Urinary bladder (tissue), 4 donors: ENCODE measurements around the gene SEMA4A. TPM values are rescaled to one million over a fixed set of nuclear protein-coding genes. Genes with fewer than 3 reads are reported as not detected.
A peak's percentile ranks its signal among the peaks of the same experiment; 100 is the strongest.

Experiments
- DNase-seq: peaks from one replicate; pipeline ENCODE4 v3.0.0-alpha.2; 2015; ENCODE audit errors: extremely low spot score
- H3K27ac ChIP-seq: one replicate; pipeline ENCODE4 v1.5.1; 2013; ENCODE audit warnings: low read depth, mild to moderate bottlenecking, moderate library complexity
- H3K36me3 ChIP-seq: one replicate; pipeline ENCODE4 v1.6.1; 2013; ENCODE audit warnings: mild to moderate bottlenecking, moderate library complexity; ENCODE audit not compliant: insufficient read depth
- H3K4me1 ChIP-seq: one replicate; pipeline ENCODE4 v1.6.1; 2013; ENCODE audit warnings: mild to moderate bottlenecking, moderate library complexity; ENCODE audit not compliant: insufficient read depth
- H3K4me3 ChIP-seq: one replicate; pipeline ENCODE4 v1.5.1; 2013; ENCODE audit warnings: low read depth, low read length
- WGBS: extraction: QIAGEN DNeasy Blood & Tissue Kit; methylation state at CpG from one replicate; pipeline ENCODE4 v1.1.7; 2013; 5-methylcytosine and 5-hydroxymethylcytosine counted together
- polyA plus RNA-seq: library from polyadenylated mRNA; stranded (reverse); fragments of 200-250 nt; gene quantifications from one replicate; pipeline ENCODE4 v1.2.3, GENCODE V29; 2013
- total RNA-seq: library from RNA; depleted of rRNA; stranded (reverse); fragments of >200 nt; gene quantifications from one replicate; pipeline ENCODE4 v1.2.3, GENCODE V29; 2014
- donor health status: healthy with polysubstance abuse.
- donor health status: healthy.

Gene SEMA4A
- total and polyA plus RNA-seq, 2 donors, result 7.0 to 7.3 TPM

DNA sequence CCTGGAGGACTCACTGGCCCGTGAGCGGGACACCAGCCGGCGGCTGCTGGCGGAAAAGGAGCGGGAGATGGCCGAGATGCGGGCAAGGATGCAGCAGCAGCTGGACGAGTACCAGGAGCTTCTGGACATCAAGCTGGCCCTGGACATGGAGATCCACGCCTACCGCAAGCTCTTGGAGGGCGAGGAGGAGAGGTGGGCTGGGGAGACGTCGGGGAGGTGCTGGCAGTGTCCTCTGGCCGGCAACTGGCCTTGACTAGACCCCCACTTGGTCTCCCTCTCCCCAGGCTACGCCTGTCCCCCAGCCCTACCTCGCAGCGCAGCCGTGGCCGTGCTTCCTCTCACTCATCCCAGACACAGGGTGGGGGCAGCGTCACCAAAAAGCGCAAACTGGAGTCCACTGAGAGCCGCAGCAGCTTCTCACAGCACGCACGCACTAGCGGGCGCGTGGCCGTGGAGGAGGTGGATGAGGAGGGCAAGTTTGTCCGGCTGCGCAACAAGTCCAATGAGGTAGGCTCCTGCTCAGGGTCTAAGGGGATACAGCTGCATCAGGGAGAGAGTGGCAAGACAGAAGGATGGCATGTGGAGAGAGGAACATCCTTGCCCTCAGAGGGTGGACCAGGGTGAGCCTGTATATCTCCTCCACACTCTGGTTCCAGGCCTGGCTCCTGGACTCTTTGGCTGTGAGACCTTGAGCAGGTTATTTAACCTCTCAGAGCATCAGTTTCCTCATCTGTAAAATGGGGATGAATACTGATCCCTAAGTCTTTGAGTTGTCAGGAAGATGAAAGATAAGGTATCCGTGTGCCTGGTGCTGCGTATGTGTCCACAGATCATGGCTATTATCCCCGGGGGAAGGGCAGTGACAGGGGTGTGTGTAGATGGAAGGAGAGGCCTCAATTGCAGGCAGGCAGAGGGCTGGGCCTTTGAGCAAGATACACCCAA lies 17.2 kb upstream of the SEMA4A start:
- no peak overlapping the region for H3K4me3 ChIP-seq
- H3K4me1 ChIP-seq, result no peaks in the 10 kb centered on the region
- peaks cover 17% of the 10 kb centered on the region for H3K36me3 ChIP-seq
- 89% methylated on average over 34 of the region's 34 CpGs for WGBS
- H3K27ac ChIP-seq, result no peak overlapping the region
- DNase-seq, result no peak

DNA sequence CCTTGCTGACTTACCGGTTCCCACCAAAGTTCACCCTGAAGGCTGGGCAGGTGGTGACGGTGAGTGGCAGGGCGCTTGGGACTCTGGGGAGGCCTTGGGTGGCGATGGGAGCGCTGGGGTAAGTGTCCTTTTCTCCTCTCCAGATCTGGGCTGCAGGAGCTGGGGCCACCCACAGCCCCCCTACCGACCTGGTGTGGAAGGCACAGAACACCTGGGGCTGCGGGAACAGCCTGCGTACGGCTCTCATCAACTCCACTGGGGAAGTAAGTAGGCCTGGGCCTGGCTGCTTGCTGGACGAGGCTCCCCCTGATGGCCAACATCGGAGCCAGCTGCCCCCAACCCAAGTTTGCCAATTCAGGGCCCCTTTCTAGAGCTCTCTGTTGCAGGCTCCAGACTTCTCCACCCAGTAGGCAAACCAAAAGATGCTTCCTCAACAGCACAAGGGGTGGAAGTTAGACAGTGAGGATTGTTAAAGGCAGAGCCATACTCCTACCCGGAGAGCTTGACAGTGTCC lies 16.4 kb upstream of the SEMA4A start:
- Histone ChIP-seq H3K36me3 (peaks cover 17% of the 10 kb centered on the region), H3K4me3 (no peak overlapping the region), H3K4me1 (no peaks in the 10 kb centered on the region), H3K27ac (no peak overlapping the region)
- DNase-seq, result no peak
- WGBS, result 71% methylated on average over 12 of the region's 12 CpGs

DNA sequence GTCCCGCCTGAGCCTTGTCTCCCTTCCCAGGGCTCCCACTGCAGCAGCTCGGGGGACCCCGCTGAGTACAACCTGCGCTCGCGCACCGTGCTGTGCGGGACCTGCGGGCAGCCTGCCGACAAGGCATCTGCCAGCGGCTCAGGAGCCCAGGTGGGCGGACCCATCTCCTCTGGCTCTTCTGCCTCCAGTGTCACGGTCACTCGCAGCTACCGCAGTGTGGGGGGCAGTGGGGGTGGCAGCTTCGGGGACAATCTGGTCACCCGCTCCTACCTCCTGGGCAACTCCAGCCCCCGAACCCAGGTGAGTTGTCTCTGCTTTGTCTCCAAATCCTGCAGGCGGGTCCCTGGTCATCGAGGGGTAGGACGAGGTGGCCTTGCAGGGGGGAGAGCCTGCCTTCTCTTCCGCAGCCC lies 14.9 kb upstream of the SEMA4A start:
- no peak overlapping the region for H3K27ac ChIP-seq
- H3K4me1 ChIP-seq, result no peaks in the 10 kb centered on the region

DNA sequence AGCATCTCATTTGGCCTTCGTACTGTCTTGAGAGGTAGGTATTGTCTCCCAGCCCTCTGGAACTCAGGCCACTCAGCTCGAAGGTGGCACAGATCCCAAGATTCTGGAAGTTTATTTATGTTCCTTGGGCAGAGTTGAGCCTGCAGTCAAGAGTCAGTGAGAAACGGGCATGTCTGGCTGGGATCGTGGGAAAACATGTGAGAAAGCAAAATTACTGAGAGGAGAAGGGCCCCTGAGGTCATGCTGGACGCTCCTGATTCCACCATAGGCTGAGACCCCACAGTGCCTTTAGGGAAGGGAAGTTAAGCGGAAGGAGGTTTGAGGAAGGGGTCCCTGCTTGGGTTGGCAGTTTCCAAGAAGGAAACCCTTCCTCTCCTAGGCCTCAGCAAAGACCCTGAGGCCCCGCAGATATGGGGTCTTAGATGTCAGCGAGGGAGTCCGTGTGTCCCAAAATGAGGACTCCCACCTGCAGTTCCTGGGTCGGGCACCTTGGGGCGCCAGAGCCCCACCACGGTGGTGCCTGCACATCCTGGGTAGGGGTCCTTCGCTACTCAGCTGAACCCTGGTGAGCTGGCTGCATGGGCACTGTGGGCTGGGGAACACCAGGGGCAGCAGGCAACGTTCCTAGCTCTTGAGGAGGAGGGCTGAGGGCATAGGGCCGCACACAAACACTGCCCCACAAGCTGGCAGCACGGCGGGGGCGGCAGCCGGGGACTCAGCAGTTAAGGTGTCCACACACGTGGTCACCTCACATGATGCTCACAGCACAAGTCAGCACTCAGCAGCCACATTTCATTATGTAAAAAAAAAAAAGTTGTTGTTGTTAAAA lies 12.3 kb upstream of the SEMA4A start:
- 37% methylated on average over 20 of the region's 20 CpGs for WGBS
- Histone ChIP-seq H3K36me3 (peaks cover 9% of the 10 kb centered on the region), H3K4me1 (no peaks in the 10 kb centered on the region), H3K4me3 (no peak overlapping the region), H3K27ac (no peak overlapping the region)
- no peak for DNase-seq

More for the DNA sequence above, 14.9 kb upstream of the SEMA4A start:
- Histone ChIP-seq H3K36me3 (peaks cover 17% of the 10 kb centered on the region), H3K4me3 (no peak overlapping the region)
- no peak for DNase-seq
- WGBS, result 89% methylated on average over 22 of the region's 22 CpGs

DNA sequence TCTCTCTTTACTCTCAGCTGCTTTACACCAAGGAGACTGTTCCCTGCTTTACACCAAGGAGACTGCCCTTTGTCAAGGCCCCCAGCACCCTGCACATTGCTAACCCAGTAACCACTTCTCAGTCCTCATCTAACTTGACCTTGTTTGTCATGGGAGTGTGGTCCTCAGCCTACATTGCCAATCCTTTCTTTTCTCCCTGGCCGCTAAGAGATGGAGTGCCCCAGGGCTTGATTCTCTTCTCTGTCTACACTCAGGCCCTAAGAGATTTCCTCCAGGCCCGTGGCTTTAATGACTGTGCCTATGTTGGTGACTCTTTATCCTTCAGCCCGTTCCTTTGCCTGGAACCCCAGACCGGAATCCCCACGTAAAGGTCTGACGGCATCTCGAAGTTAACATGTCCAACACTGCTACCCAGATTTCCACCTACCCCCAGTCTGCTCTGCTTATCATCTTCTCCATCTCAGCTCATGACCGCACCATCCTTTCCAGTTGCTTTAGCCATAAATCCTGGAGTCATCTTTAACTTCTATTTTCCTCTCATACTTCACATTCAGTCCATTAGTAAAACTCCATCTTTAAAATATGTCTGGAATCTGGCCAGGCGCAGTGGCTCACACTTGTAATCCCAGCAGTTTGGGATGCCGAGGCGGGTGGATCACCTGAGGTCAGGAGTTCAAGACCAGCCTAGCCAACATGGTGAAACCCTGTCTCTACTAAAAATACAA lies 9.5 kb upstream of the SEMA4A start:
- WGBS, result 35% methylated on average over 11 of the region's 11 CpGs
- H3K4me1 ChIP-seq, result no peaks in the 10 kb centered on the region
- no peak for DNase-seq
- no peaks in the 10 kb centered on the region for H3K36me3 ChIP-seq
- H3K4me3 ChIP-seq, result no peak overlapping the region
- H3K27ac ChIP-seq, result no peak overlapping the region

DNA sequence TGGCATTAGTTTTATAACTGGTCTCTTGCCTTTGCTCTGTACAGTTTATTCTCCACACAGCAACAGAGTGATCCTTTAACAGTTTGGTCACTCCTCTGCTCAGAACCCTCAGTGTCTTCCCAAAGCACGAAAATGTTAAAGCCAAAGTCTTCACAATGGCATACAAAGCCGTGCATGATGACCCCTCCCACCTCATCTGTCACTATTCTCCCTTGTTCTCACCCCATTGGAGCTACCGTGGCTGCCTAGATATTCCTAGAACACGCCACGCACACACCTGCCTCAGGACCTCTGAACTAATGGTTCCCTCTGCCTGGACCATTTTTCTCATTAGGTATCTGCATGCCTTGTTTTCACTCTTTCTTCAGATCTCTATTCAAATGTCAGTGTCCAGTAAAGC lies 8.6 kb upstream of the SEMA4A start:
- Histone ChIP-seq H3K36me3 (no peaks in the 10 kb centered on the region), H3K4me1 (no peaks in the 10 kb centered on the region), H3K27ac (no peak overlapping the region), H3K4me3 (no peak overlapping the region)
- no peak for DNase-seq
- WGBS, result 59% methylated on average over 5 of the region's 5 CpGs

DNA sequence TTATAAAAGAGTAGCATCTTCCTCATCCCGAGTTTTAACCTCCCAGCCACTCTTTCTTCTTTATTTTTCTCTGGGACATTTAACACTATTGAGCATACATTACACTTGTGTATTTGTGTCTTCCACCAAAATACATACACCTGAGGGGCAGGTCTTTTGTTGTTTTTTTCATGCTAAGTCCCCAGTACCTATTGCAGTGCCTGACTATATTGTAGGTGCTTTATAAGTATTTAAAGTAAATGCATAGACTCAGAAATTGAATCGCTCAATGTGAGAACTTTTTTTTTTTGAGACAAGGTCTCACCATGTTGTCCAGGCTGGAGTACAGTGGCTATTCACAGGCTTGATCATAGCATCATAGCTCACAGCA lies 7.8 kb upstream of the SEMA4A start:
- WGBS, result 64% methylated on average over 2 of the region's 2 CpGs
- Histone ChIP-seq H3K4me3 (no peak overlapping the region), H3K27ac (no peak overlapping the region), H3K36me3 (no peaks in the 10 kb centered on the region), H3K4me1 (no peaks in the 10 kb centered on the region)
- no peak for DNase-seq

DNA sequence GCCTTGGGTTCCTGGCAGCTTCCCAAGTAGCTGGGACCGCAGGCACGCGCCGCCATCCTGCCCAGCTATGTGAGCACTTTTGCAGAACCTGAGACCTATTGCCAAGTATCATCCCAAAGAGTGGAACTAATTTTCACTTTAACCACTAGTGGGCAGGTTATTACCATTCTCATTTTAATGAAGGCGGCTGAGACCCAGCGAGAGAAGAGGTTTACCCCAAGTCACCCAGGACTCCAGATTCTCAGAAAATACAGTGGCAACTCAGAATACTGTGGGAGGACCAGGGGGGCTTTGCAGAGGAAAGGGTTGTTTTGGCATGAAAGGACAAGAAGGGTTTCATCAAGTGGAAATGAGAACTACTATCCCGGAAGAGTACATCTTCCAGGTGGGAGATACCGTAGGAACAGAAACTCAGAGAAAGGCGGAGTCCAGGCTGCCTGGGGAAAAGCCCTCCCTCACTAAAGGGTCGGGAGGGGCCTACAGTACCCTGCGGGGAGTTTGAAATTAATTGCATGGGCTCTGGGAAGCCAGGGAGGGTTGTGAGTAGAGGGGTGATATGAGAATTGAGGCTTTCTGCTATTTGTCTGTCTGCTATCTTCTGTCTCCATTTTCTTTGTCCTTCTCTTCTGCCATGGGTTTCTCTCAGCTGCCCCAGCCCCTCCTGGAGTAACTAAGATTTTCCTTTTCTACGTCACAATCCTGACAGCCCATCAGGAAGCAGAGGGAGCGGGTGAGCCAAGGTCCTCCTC lies 7.2 kb upstream of the SEMA4A start:
- Histone ChIP-seq H3K27ac (no peak overlapping the region), H3K4me3 (no peak overlapping the region), H3K4me1 (no peaks in the 10 kb centered on the region), H3K36me3 (no peaks in the 10 kb centered on the region)
- 10% methylated on average over 13 of the region's 13 CpGs for WGBS
- DNase-seq, result peak; percentile 70

DNA sequence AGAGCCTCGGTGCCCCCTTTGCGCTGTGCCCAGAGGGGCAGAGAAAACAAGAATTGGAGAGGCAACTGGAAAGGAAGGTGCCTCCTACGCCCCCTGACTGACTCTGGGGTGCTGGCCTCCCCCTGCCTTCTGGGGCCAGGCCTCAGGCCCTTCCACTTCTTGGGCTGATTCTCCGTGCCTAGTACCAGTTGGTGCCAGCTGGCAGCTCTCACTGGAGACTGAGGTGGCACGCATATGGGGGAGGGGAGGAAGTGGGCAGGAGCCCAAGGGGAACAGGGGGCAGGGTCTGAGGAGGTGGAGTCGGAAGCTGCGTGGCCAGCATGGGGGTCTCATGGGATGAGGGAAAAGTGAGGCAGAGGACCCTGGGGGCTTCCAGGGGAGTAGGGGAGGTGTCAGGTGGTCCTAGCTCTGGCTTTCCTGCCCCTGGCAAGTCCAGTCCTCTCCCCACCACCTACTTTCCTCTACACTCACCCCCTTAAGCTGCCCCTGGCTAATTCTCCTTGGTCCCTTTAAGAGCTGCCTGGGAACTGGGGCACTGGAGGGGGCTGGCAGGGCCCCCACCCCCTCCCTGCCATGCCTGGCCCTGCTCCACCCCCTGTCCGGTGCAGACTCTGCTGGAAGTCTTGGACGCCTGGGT lies 6.5 kb upstream of the SEMA4A start:
- Histone ChIP-seq H3K4me1 (no peaks in the 10 kb centered on the region), H3K36me3 (no peaks in the 10 kb centered on the region), H3K4me3 (no peak overlapping the region), H3K27ac (no peak overlapping the region)
- WGBS, result 21% methylated on average over 9 of the region's 9 CpGs
- no peak for DNase-seq

DNA sequence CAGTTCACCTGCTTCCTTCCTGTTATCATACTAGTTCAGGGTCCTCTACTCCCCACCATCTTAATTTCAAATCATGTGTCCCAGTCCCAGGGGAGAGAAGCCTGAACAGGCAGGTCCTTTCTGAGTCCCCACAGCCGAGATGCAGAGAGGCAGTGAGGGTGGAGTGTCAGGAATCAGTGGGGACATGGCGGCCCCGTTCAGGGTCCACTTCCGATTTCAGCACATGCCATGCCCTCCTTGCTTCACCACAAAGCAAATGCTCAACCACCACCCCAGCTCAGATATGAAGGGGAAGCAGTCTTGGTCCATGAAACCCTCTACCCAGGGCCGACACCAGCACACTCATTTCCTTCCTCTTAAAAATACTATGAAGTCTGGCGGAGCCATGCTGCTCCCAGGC lies 5.2 kb upstream of the SEMA4A start:
- Histone ChIP-seq H3K4me3 (no peak overlapping the region), H3K27ac (no peak overlapping the region), H3K4me1 (no peaks in the 10 kb centered on the region), H3K36me3 (no peaks in the 10 kb centered on the region)
- DNase-seq, result no peak
- 64% methylated on average over 6 of the region's 6 CpGs for WGBS

DNA sequence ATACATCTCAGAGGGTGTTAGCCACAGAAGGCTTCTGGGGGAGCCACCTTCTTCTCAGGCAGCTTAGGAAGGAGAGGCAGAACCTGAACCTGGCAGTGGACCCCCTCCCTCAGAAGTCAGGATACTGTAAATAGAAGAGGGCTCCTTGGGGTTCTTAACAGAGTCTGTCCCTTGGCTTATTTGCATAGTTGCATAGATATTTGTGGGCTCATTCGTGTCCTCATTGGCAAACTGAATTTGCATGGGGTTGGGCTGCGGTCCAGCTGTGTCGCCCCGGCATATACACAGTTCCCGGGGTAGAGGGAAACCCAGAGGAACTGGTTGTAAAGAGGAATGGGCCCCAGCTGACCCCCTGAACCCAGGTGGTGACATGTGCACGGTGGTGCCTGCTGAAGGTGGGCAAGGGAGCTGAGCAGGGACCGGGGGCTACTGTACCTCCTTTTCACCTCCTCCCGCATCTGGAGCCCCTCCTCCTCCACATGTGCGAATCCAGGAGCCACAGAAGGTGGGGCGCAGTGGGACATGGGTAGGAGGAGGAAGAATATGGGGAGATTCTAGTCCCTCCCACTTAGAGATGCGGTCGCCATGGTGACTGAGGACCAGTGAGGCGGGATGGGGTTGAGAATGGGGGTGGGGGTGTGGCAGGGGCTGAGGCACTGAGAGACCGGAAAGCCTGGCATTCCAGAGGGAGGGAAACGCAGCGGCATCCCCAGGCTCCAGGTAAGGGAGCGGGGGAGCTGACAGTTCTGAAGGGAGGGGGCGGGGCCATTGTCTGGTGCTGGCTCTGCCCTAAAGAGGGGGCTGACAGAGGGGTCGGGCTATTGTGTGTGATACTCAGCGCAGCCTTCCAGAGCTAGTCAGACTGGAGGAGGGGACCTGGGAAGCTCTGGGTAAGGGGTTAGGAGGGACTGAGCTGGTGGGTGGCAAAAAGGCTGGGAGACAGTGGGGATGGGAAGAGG lies 3.7 kb upstream of the SEMA4A start:
- no peak overlapping the region for H3K4me3 ChIP-seq
- no peak overlapping the region for H3K27ac ChIP-seq
- 17% methylated on average over 20 of the region's 20 CpGs for WGBS
- no peaks in the 10 kb centered on the region for H3K4me1 ChIP-seq
- no peaks in the 10 kb centered on the region for H3K36me3 ChIP-seq
- no peak for DNase-seq
